HepG2 (cell line): ENCODE measurements around the gene ERBB3. TPM values are rescaled to one million over a fixed set of nuclear protein-coding genes. Genes with fewer than 3 reads are reported as not detected.

ENCODE experiments used
- CBX2 ChIP-seq, 2 experiments: fragments of 200-600 bp in 1 of 2; sonication (generic); formaldehyde crosslinking in 1 of 2; IDR thresholded peaks; 2 replicates each; pipeline versions ENCODE4 v1.7.0 to v1.8.1; 2018 to 2022; ENCODE audit warnings: low read depth in 2 of 2, low read length in 1 of 2, mild to moderate bottlenecking in 1 of 2, missing genetic modification reagents in 1 of 2
- CREB1 ChIP-seq, 2 experiments: fragments of 450-650 bp in 1 of 2; IDR thresholded peaks; 2 replicates each; pipeline ENCODE4 v1.6.1; 2016 to 2017; ENCODE audit warnings: control low read depth in 1 of 2, mild to moderate bottlenecking in 1 of 2, missing compliant biosample characterization in 1 of 2, missing genetic modification characterization in 1 of 2
- DMAP1 ChIP-seq: IDR thresholded peaks from 2 replicates; pipeline ENCODE4 v1.6.1; 2016
- DPF2 ChIP-seq: sonication (generic); formaldehyde crosslinking; IDR thresholded peaks from 2 replicates; pipeline ENCODE4 v1.4.0; 2020; ENCODE audit warnings: mild to moderate bottlenecking, low read depth, missing genetic modification reagents, borderline replicate concordance
- FOSL2 ChIP-seq: sonication (generic); formaldehyde crosslinking; IDR thresholded peaks from 2 replicates; pipeline ENCODE4 v1.4.0; 2020; ENCODE audit warnings: missing genetic modification reagents
- HOMEZ ChIP-seq: IDR thresholded peaks from 2 replicates; pipeline ENCODE4 v1.6.1; 2016; ENCODE audit warnings: low read depth
- KAT2B ChIP-seq: fragments of 150-350 bp; IDR thresholded peaks from 2 replicates; pipeline ENCODE4 v1.6.1; 2014; ENCODE audit warnings: low read depth, low read length, borderline replicate concordance
- MAFK ChIP-seq, 2 experiments: IDR thresholded peaks in 1 of 2; conservative IDR thresholded peaks in 1 of 2; 2 replicates each; pipeline ENCODE4 v1.6.1; 2011; ENCODE audit warnings: improper control_type of control experiment in 2 of 2, low read length in 2 of 2
- MBNL3 ChIP-seq: fragments of 250-450 bp; sonication (Bioruptor Pico); conservative IDR thresholded peaks from 2 replicates; pipeline ENCODE4 v1.8.0; 2022; ENCODE audit warnings: mild to moderate bottlenecking, inconsistent platforms
- NFYC ChIP-seq: IDR thresholded peaks from 2 replicates; pipeline ENCODE4 v1.6.1; 2016; ENCODE audit warnings: missing genetic modification reagents, missing compliant biosample characterization
- NR0B2 ChIP-seq: sonication (generic); formaldehyde crosslinking; IDR thresholded peaks from 2 replicates; pipeline ENCODE4 v1.4.0; 2020; ENCODE audit warnings: mild to moderate bottlenecking, missing genetic modification reagents
- PCBP1 ChIP-seq: fragments of 200-400 bp; formaldehyde crosslinking; IDR thresholded peaks from 2 replicates; pipeline ENCODE4 v1.6.1; 2017; ENCODE audit warnings: mild to moderate bottlenecking, low read depth, low read length, borderline replicate concordance
- SALL2 ChIP-seq: sonication (generic); formaldehyde crosslinking; IDR thresholded peaks from 2 replicates; pipeline ENCODE4 v1.8.1; 2023; ENCODE audit warnings: mild to moderate bottlenecking, missing genetic modification reagents, inconsistent platforms
- SIN3A ChIP-seq: IDR thresholded peaks from 2 replicates; pipeline ENCODE4 v1.6.1; 2011; ENCODE audit warnings: low read depth, mild to moderate bottlenecking, control low read depth, low read length, borderline replicate concordance
- XBP1 ChIP-seq: sonication (generic); formaldehyde crosslinking; IDR thresholded peaks from 2 replicates; pipeline ENCODE4 v1.5.0; 2020; ENCODE audit warnings: missing genetic modification reagents
- ZNF274 ChIP-seq: sonication (generic); formaldehyde crosslinking; IDR thresholded peaks from 2 replicates; pipeline ENCODE4 v1.5.1; 2020; ENCODE audit warnings: mild to moderate bottlenecking, missing genetic modification reagents
- ZNF3 ChIP-seq: IDR thresholded peaks from 2 replicates; pipeline ENCODE4 v1.7.0; 2017; ENCODE audit warnings: inconsistent platforms
- ZNF644 ChIP-seq: IDR thresholded peaks from 2 replicates; pipeline ENCODE4 v1.6.1; 2016; ENCODE audit warnings: low read depth
- ZNF775 ChIP-seq: sonication (generic); formaldehyde crosslinking; IDR thresholded peaks from 2 replicates; pipeline ENCODE4 v1.4.0; 2020; ENCODE audit warnings: missing genetic modification reagents, mild to moderate bottlenecking, moderate library complexity, borderline replicate concordance
- polyA plus RNA-seq, 8 experiments: library from polyadenylated mRNA; depleted of rRNA in 3 of 8; stranded (reverse) in 7 of 8; unstranded in 1 of 8; fragments of >200 nt; fragmentation: Illumina TruSeq in 4 of 8; extraction: Trizol in 4 of 8; gene quantifications; 2 replicates each; pipeline versions ENCODE4 v1.2.1 to v1.2.3, GENCODE V29; 2011 to 2016; ENCODE audit warnings: low read depth in 4 of 8, missing spikeins in 1 of 8, mixed read lengths in 1 of 8; ENCODE audit not compliant: insufficient read depth in 1 of 8
- total RNA-seq, 5 experiments: library from RNA; depleted of rRNA; stranded (reverse); fragments of >200 nt; fragmentation: Illumina TruSeq; extraction: Trizol; gene quantifications; 2 replicates each; pipeline ENCODE4 v1.2.3, GENCODE V29; 2016; ENCODE audit warnings: low read depth in 1 of 5
- TF ChIP-seq, protein P1 (sequence below), 2 experiments: sonication (generic) in 1 of 2; formaldehyde crosslinking in 1 of 2; IDR thresholded peaks; 2 replicates each; pipeline versions ENCODE4 v1.4.0 to v1.6.1; 2016 to 2020; ENCODE audit warnings: borderline replicate concordance in 1 of 2, low read depth in 1 of 2, mild to moderate bottlenecking in 1 of 2, missing genetic modification reagents in 1 of 2

The ERBB3 gene
- total and polyA plus RNA-seq, 2 of the 13 experiments (the other 11 are each of a cell fraction or from before 2014, with no cell fraction given), result 93.6 to 358 TPM

- TF ChIP-seq PCBP1, result no peak
- TF ChIP-seq SIN3A, result peak; percentile 86
- no peak for TF ChIP-seq MAFK (conservative IDR thresholded peaks at IDR 0.05 in 1 of 2, IDR thresholded peaks at IDR 0.05 in 1 of 2; ENCODE audit: low read length in 2 of 2)
- TF ChIP-seq DMAP1, result peak; percentile 95
- TF ChIP-seq, protein P1, sequence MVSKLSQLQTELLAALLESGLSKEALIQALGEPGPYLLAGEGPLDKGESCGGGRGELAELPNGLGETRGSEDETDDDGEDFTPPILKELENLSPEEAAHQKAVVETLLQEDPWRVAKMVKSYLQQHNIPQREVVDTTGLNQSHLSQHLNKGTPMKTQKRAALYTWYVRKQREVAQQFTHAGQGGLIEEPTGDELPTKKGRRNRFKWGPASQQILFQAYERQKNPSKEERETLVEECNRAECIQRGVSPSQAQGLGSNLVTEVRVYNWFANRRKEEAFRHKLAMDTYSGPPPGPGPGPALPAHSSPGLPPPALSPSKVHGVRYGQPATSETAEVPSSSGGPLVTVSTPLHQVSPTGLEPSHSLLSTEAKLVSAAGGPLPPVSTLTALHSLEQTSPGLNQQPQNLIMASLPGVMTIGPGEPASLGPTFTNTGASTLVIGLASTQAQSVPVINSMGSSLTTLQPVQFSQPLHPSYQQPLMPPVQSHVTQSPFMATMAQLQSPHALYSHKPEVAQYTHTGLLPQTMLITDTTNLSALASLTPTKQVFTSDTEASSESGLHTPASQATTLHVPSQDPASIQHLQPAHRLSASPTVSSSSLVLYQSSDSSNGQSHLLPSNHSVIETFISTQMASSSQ (IDR thresholded peaks at IDR 0.05; ENCODE audit: low read depth), result no peak
- TF ChIP-seq, protein P1 (CRISPR knock-in tag; IDR thresholded peaks at IDR 0.05; ENCODE audit: borderline replicate concordance), result peak; percentile 74; the same call in 1 of the 2 replicates
- TF ChIP-seq XBP1 (CRISPR knock-in tag), result 0 out of 2 replicates have a peak, but pooled peaks have one; percentile 41
- peak; percentile 44; the same call in 1 of the 2 replicates for TF ChIP-seq FOSL2 (CRISPR knock-in tag)
- no peak for TF ChIP-seq KAT2B
- TF ChIP-seq ZNF775 (CRISPR knock-in tag), result no peak; the same call in 1 of the 2 replicates
- no peak for TF ChIP-seq CBX2 (IDR thresholded peaks at IDR 0.05; ENCODE audit: low read depth, low read length)
- no peak for TF ChIP-seq CBX2 (CRISPR knock-in tag; IDR thresholded peaks at IDR 0.05; ENCODE audit: low read depth)
- TF ChIP-seq ZNF274 (CRISPR knock-in tag), result no peak
- 0 out of 2 replicates have a peak, but pooled peaks have one; percentile 51 for TF ChIP-seq NR0B2
- no peak for TF ChIP-seq MBNL3
- TF ChIP-seq DPF2 (CRISPR knock-in tag), result no peak
- peak; percentile 52 for TF ChIP-seq HOMEZ (CRISPR knock-in tag)
- peak; percentile 36; the same call in 1 of the 2 replicates for TF ChIP-seq ZNF644 (CRISPR knock-in tag)
- TF ChIP-seq CREB1 (IDR thresholded peaks at IDR 0.05), result peak; percentile 93
- peak; percentile 99 for TF ChIP-seq CREB1 (CRISPR knock-in tag; IDR thresholded peaks at IDR 0.05)
- peak; percentile 21; the same call in 1 of the 2 replicates for TF ChIP-seq NFYC (CRISPR knock-in tag)
- 0 out of 2 replicates have a peak, but pooled peaks have one; percentile 31 for TF ChIP-seq ZNF3
- 0 out of 2 replicates have a peak, but pooled peaks have one; percentile 77 for TF ChIP-seq SALL2 (CRISPR knock-in tag)
These were observed 36.5 kb downstream of the ERBB3 start, which contains the start of gene RPL41 (continued) for GRCh38 chr12:56116267-56117081.
